Liver (tissue), 9 donors: ENCODE measurements around the gene PARK7. TPM values are rescaled to one million over a fixed set of nuclear protein-coding genes. Genes with fewer than 3 reads are reported as not detected.

Experiments used
- DNase-seq: peaks from one replicate; pipeline ENCODE4 v3.0.0-alpha.2; 2017; ENCODE audit warnings: low spot score
- H3K27ac ChIP-seq, 2 donors: one replicate each; pipeline ENCODE4 v1.7.0; 2013; ENCODE audit warnings: inconsistent platforms in 2 of 2, low read length in 2 of 2, control low read depth in 1 of 2, low read depth in 1 of 2, mild to moderate bottlenecking in 1 of 2
- H3K27me3 ChIP-seq, 4 donors: one replicate each; pipeline versions ENCODE4 v1.6.1 to v1.7.0; 2013; ENCODE audit warnings: low read length in 3 of 4, inconsistent platforms in 1 of 4, mild to moderate bottlenecking in 1 of 4, moderate library complexity in 1 of 4; ENCODE audit not compliant: control insufficient read depth in 4 of 4, insufficient read depth in 4 of 4
- H3K36me3 ChIP-seq, 4 donors: one replicate each; pipeline versions ENCODE4 v1.6.1 to v1.7.0; 2013; ENCODE audit warnings: low read length in 3 of 4, mild to moderate bottlenecking in 3 of 4, low read depth in 1 of 4, moderate library complexity in 1 of 4; ENCODE audit not compliant: control insufficient read depth in 4 of 4, insufficient read depth in 3 of 4
- H3K4me1 ChIP-seq, 4 donors: one replicate each; pipeline versions ENCODE4 v1.6.1 to v1.7.0; 2013; ENCODE audit warnings: low read length in 3 of 4, mild to moderate bottlenecking in 3 of 4, moderate library complexity in 1 of 4; ENCODE audit not compliant: control insufficient read depth in 4 of 4, insufficient read depth in 4 of 4
- H3K4me3 ChIP-seq, 3 donors: one replicate each; pipeline versions ENCODE4 v1.6.1 to v1.7.0; 2013; ENCODE audit warnings: low read length in 3 of 3, control low read depth in 1 of 3, low read depth in 1 of 3, mild to moderate bottlenecking in 1 of 3
- H3K9ac ChIP-seq, 2 donors: one replicate each; pipeline ENCODE4 v1.7.0; 2013; ENCODE audit warnings: low read length in 2 of 2, mild to moderate bottlenecking in 2 of 2, moderate library complexity in 2 of 2, control low read depth in 1 of 2, low read depth in 1 of 2
- H3K9me3 ChIP-seq, 4 donors: one replicate each; pipeline versions ENCODE4 v1.6.1 to v1.7.0; 2013; ENCODE audit warnings: low read length in 3 of 4; ENCODE audit not compliant: control insufficient read depth in 4 of 4
- EGR1 ChIP-seq, 2 donors: IDR thresholded peaks; 2 replicates each; pipeline ENCODE4 v1.6.1; 2016 to 2018; ENCODE audit warnings: antibody characterized with exemption in 2 of 2, low read depth in 2 of 2
- FOXA1 ChIP-seq: IDR thresholded peaks from 2 replicates; pipeline ENCODE4 v1.6.1; 2016; ENCODE audit warnings: antibody characterized with exemption
- FOXA2 ChIP-seq: IDR thresholded peaks from 2 replicates; pipeline ENCODE4 v1.6.1; 2016; ENCODE audit warnings: antibody characterized with exemption
- GABPA ChIP-seq, 2 donors: IDR thresholded peaks in 1 of 2; conservative IDR thresholded peaks in 1 of 2; 2 replicates each; pipeline ENCODE4 v1.6.1; 2016; ENCODE audit warnings: antibody characterized with exemption in 2 of 2, mild to moderate bottlenecking in 1 of 2, moderate library complexity in 1 of 2
- HNF4A ChIP-seq, 2 donors: conservative IDR thresholded peaks; 2 replicates each; pipeline ENCODE4 v1.6.1; 2016; ENCODE audit warnings: antibody characterized with exemption in 2 of 2, mild to moderate bottlenecking in 2 of 2
- JUND ChIP-seq, 2 donors: IDR thresholded peaks; 2 replicates each; pipeline ENCODE4 v1.6.1; 2016; ENCODE audit warnings: antibody characterized with exemption in 2 of 2
- NR2F2 ChIP-seq: IDR thresholded peaks from 2 replicates; pipeline ENCODE4 v1.6.1; 2016; ENCODE audit warnings: antibody characterized with exemption
- RAD21 ChIP-seq, 2 donors: IDR thresholded peaks; 2 replicates each; pipeline ENCODE4 v1.6.1; 2016; ENCODE audit warnings: antibody characterized with exemption in 2 of 2, mild to moderate bottlenecking in 2 of 2
- REST ChIP-seq: IDR thresholded peaks from 2 replicates; pipeline ENCODE4 v1.6.1; 2016; ENCODE audit warnings: antibody characterized with exemption, mild to moderate bottlenecking
- RXRA ChIP-seq, 2 donors: IDR thresholded peaks; 2 replicates each; pipeline ENCODE4 v1.6.1; 2017 to 2018; ENCODE audit warnings: antibody characterized with exemption in 2 of 2, mild to moderate bottlenecking in 1 of 2
- TAF1 ChIP-seq: conservative IDR thresholded peaks from 2 replicates; pipeline ENCODE4 v1.6.1; 2016; ENCODE audit warnings: antibody characterized with exemption, mild to moderate bottlenecking
- YY1 ChIP-seq: IDR thresholded peaks from 2 replicates; pipeline ENCODE4 v1.6.1; 2016; ENCODE audit warnings: antibody characterized with exemption, mild to moderate bottlenecking
- ZBTB33 ChIP-seq: IDR thresholded peaks from 2 replicates; pipeline ENCODE4 v1.6.1; 2016; ENCODE audit warnings: antibody characterized with exemption
- WGBS: extraction: QIAGEN DNeasy Blood & Tissue Kit; methylation state at CpG from one replicate; pipeline ENCODE4 v1.1.7; 2013; 5-methylcytosine and 5-hydroxymethylcytosine counted together
- polyA plus RNA-seq, 2 donors: library from polyadenylated mRNA; stranded (reverse) in 1 of 2; unstranded in 1 of 2; fragments of 200-250 nt in 1 of 2; fragments of >200 nt in 1 of 2; fragmentation: Nextera tagmentation in 1 of 2; extraction: Ambion mirVana in 1 of 2; gene quantifications; one replicate each; pipeline versions ENCODE4 v1.2.1 to v1.2.3, GENCODE V29; 2013 to 2015
- total RNA-seq, 2 donors: library from RNA; depleted of rRNA; stranded (reverse); fragments of >200 nt; gene quantifications; one replicate each; pipeline ENCODE4 v1.2.3, GENCODE V29; 2014
- TF ChIP-seq, protein P1 (sequence below): IDR thresholded peaks from 2 replicates; pipeline ENCODE4 v1.6.1; 2016; ENCODE audit warnings: antibody characterized with exemption
- TF ChIP-seq, protein P2 (sequence below): IDR thresholded peaks from 2 replicates; pipeline ENCODE4 v1.6.1; 2016; ENCODE audit warnings: antibody characterized with exemption
- TF ChIP-seq, protein P3 (sequence below): fragments of 150-350 bp; IDR thresholded peaks from 2 replicates; pipeline ENCODE4 v1.5.1; 2017; ENCODE audit warnings: improper control_type of control experiment, low read depth, low read length; ENCODE audit not compliant: missing input control
- donor health status: healthy.
- donor health status: healthy.
- donor health status: healthy.
- donor health status: healthy.
- donor health status: healthy.

PARK7 gene
- total and polyA plus RNA-seq, 4 donors: 107 to 297 (median 181) TPM

GRCh38 chr1:8027748-8028570 lies 66.4 kb downstream of the PARK7 start:
- TF ChIP-seq, protein P1, sequence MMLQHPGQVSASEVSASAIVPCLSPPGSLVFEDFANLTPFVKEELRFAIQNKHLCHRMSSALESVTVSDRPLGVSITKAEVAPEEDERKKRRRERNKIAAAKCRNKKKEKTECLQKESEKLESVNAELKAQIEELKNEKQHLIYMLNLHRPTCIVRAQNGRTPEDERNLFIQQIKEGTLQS: no peak
- no peak for TF ChIP-seq TAF1
- TF ChIP-seq, protein P2, sequence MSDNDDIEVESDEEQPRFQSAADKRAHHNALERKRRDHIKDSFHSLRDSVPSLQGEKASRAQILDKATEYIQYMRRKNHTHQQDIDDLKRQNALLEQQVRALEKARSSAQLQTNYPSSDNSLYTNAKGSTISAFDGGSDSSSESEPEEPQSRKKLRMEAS: no peak
- TF ChIP-seq NR2F2: no peak
- TF ChIP-seq JUND (IDR thresholded peaks at IDR 0.05): peak in 1 of 2 donors; percentile 4
- TF ChIP-seq, protein P3, sequence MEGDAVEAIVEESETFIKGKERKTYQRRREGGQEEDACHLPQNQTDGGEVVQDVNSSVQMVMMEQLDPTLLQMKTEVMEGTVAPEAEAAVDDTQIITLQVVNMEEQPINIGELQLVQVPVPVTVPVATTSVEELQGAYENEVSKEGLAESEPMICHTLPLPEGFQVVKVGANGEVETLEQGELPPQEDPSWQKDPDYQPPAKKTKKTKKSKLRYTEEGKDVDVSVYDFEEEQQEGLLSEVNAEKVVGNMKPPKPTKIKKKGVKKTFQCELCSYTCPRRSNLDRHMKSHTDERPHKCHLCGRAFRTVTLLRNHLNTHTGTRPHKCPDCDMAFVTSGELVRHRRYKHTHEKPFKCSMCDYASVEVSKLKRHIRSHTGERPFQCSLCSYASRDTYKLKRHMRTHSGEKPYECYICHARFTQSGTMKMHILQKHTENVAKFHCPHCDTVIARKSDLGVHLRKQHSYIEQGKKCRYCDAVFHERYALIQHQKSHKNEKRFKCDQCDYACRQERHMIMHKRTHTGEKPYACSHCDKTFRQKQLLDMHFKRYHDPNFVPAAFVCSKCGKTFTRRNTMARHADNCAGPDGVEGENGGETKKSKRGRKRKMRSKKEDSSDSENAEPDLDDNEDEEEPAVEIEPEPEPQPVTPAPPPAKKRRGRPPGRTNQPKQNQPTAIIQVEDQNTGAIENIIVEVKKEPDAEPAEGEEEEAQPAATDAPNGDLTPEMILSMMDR: no peak
- TF ChIP-seq GABPA (IDR thresholded peaks at IDR 0.05 in 1 of 2, conservative IDR thresholded peaks at IDR 0.05 in 1 of 2): no peak
- TF ChIP-seq YY1: peak; percentile 5
- no peak for TF ChIP-seq FOXA1
- TF ChIP-seq RAD21 (IDR thresholded peaks at IDR 0.05): peak in 1 of 2 donors; percentile 4
- no peak for TF ChIP-seq EGR1 (IDR thresholded peaks at IDR 0.05; ENCODE audit: low read depth in 2 of 2)
- peak in 1 of 2 donors; percentile 32 for TF ChIP-seq RXRA (IDR thresholded peaks at IDR 0.05)
- TF ChIP-seq FOXA2: no peak
- TF ChIP-seq ZBTB33: no peak
- TF ChIP-seq REST: no peak
- no peak for TF ChIP-seq HNF4A (conservative IDR thresholded peaks at IDR 0.05)
- no peaks in the 10 kb centered on the region for H3K27me3 ChIP-seq
- H3K27ac ChIP-seq: peak overlapping the region; percentile 96 to 100
- no peak for DNase-seq
- H3K9me3 ChIP-seq: no peaks in the 10 kb centered on the region
- H3K9ac ChIP-seq: peak overlapping the region; percentile 70 to 98
- WGBS: 22% methylated on average over 8 of the region's 8 CpGs
- H3K4me3 ChIP-seq: peak overlapping the region in 1 of 3 donors; percentile 18
- H3K4me1 ChIP-seq: peaks cover 2 to 17% (median 12%) of the 10 kb centered on the region in 4 donors
- peaks cover 0 to 6% (median 4%) of the 10 kb centered on the region in 4 donors for H3K36me3 ChIP-seq
